Caki2 (cell line): ENCODE data around the gene CSHL1. TPM values are rescaled to one million over a fixed set of nuclear protein-coding genes. Genes with fewer than 3 reads are reported as not detected.

ENCODE experiments used
- DNase-seq: peaks from one replicate; pipeline ENCODE4 v3.0.0-alpha.2; 2015; ENCODE audit warnings: low read depth
- in situ Hi-C: cut with HindIII; loops from 2 replicates; pipeline ENCODE4 v1.10.0; 2016; ENCODE audit warnings: low sequenced_read_pairs, low pct_unique_long_range_greater_than_20kb, mixed read lengths
- total RNA-seq: library from RNA; depleted of rRNA; stranded (reverse); fragments of >200 nt; shearing (Covaris generic); gene quantifications from 2 replicates; pipeline ENCODE4 v1.2.3, GENCODE V29; 2014; ENCODE audit warnings: low replicate concordance; rRNA removed

The CSHL1 gene
- total RNA-seq: not detected in 2 replicates

DNA sequence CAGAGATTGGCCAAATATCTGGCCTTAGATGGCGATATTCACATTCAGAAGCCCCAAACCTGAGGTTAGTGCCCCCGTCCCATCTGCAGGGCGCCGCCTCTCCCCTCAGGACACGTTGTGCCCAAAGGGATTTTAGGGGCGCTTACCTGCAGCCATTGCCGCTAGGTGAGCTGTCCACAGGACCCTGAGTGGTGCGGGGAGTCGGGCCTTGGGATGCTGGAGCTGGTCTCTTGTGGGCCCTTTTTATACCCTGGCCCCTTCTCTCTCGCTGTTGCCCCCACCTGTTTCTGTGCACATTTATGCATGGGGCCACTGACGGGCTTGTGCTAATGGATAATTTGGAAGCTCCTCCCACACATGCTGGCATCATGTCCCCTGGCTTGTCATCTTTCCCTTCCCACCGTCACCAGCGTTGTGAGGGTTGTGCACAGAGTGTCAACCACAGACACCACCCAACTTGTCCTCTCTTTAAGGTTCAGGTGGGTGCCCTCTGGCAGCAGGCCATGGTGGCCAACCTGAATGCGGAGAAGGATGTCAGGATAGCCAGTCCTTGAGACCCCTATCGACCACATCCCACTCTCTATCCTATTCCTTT lies at the start of gene CSHL1:
Gene CSHL1 (minus strand): TSS at position 218 of the 595 bp plus-strand sequence. CDS start 62 bp downstream, at position 156.
- in situ Hi-C loops: no loop called here
- DNase-seq: no peak

DNA sequence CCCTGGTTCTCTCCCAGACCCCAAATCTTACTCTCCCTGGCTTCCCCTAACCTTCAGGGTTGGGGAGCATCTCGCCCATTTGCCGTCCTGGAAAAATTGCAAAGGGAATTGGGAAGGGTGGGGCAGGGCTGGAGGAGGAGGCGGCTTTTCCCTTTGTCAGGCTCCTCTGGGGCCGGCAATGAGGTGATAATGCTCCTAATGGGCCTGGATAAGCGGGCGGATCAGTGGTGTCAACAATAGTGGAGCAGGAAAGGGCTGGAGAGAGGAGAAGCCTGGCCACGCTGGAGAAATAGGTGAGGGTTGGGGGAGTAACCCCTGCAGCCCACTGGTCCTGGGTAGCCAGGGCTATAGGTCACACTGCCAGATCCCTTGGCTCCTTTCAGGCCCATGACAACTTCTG lies 49.4 kb upstream of the CSHL1 start:
- no peak for DNase-seq
- in situ Hi-C loops: no loop called here

DNA sequence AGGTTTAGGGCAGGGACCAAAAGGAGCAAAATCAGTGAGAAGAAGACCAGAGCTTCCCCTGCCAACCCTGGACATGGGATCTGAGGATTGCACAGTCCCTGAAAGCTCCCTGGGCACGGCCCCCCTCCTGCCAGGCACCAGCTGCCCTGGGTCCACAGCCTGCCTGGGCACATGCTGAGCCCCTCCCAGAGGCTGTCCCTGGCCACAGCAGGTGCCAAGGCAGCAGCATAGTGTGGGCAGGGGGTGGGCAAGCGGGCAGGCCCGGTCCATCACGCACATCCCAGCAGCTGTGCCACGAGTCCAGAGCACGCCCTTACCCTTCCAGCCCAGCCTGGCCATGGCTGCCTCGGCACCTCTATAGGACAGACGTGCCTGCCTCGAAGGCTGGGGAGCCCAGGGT lies 48.9 kb upstream of the CSHL1 start:
- in situ Hi-C loops: no loop called here
- no peak for DNase-seq

DNA sequence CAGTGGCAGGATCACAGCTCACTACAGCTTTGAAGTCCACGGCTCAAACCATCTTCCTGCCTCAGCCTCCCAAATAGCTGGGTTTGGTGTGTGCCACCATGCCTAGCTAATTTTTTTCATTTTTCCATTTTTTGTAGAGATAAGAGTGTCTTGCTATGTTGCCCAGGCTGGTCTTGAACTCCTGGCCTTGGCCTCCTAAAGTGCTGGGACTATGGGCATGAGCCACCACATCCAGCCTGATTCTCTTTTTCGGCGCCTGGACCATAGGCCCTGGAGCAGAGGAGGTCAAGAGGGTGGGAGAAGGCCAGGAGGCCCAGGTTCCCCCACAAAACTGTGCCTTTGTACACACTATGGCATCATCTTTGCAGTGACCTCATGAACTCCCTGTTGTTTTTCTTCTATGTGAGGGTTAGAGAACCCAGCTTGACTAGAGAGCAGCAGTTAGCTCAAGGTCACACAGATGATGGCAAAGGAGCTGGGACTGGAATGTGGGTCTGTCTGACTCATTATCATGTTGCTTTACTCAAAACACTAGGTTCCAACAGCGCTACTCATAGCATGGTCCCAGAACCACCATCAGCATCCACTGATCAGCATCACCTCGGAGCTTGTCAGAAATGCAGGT lies 45.4 kb upstream of the CSHL1 start:
- DNase-seq: no peak
- in situ Hi-C loops: no loop called here

DNA sequence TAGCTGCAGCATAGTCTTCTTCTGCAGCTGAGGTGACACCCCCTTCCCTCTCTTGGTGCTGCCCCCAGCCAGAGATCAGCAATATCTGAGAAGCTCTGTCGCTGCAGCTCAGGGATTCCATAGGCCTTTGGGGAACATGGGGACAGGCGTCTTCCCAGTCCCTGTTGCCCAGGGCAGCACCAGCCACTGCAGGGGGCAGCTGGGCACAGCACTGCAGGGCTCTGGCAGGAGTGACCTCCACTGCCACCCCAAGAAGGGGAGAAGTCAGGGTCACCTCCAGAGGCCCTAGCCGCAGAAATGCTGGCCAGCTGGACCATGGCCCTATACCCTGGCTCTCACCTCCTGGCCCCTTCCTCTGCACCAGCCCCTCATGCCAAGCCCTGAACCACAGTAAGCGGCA lies 44.7 kb upstream of the CSHL1 start:
- no peak for DNase-seq
- in situ Hi-C loops: no loop called here

DNA sequence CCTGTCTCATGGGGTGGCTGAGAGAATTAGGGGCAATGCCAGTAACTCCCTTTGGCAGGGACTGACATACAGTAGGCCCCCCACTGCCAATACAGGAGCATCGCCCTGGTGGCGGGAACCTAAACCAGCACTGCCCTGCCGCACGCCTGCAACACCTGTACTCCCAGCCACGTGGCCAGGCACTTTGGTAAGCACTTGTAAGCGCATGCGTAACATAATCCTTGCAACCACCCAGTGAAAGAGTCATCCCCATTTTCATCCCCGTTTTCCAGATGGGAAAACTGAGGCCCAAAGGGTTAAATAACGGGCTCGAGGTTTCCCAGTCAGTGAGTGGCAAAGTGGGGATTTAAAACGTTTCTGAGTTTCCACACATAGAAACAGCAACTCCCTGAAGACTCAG lies 44.2 kb upstream of the CSHL1 start:
- DNase-seq: no peak
- in situ Hi-C loops: no loop called here

DNA sequence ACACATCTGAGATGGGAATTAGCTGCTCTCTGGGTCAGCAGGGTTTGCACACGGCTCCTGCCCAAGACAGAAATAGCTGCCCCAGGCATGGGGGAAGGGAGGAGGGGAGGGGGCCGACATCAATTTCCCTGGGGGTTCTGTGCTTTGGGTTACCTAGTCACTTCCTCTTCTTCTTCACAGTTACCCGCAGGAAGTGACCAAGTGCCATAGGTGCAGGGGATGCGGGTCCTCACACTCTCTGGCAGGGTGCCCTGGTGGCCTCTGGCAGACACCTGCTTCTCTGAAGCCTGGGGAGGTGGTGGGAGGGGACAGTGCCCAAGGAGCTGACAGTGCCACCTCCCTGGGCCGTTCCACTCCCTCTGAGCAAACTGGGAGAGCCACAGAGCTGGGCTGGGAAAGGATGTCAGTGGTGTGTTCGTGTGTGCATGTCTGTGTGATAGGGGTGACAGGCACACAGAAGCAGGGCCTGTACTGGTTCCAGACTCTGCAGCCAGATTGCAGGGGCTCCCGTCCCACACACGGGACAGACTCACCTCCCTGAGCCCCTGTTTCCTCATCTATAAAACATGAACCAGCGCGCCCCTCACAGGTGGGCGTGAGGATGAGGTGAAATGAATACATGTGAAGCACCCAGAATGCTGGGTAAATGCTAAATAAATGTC lies 43.5 kb upstream of the CSHL1 start:
- in situ Hi-C loops: no loop called here
- no peak for DNase-seq

DNA sequence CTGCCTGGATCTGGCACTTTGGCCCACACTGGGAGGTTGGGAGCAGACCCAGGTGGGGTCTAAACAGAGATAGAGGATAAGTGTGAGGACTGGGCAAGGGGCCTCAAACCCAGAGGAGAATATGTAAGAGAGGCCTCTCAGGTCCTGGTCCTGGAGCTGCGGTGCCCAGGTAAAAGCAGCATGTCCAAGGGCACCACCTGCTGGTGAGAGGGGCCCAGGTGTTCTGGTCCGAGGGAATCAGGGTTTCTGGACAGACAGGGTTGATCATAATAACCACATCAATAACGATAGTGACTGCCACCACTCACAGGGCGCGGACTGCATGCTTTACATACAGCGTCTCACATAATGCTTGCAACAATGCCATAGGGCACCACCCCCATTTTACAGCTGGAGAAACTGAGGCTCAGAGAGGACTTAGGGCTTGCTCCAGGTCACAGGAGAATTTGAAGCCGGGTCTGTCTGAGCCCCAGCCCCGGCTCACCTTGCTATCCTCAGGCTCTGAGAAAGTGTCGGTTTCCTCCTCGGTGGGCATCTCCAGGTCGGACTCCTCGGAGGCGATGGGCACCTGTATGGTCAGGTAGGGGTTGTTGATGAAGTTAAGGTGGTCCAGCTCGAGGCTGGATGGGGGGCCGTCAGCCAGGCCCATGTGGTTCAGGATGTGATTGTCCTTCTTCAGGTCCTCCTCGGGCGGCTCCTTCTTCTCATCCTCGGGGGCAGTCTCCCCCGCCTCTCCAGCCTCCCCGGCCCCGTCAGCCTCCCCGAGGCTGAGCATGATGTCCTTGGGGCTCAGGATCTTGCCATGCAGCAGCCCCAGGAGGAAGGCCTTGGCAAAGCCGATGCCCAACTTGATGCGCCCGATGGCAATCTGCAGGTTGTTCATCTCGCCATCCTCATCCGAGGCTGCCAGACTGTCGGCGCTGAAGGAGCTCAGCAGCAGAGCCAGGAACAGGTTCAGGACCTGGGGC lies 40.2 kb upstream of the CSHL1 start:
- in situ Hi-C loops: no loop called here
- no peak for DNase-seq

DNA sequence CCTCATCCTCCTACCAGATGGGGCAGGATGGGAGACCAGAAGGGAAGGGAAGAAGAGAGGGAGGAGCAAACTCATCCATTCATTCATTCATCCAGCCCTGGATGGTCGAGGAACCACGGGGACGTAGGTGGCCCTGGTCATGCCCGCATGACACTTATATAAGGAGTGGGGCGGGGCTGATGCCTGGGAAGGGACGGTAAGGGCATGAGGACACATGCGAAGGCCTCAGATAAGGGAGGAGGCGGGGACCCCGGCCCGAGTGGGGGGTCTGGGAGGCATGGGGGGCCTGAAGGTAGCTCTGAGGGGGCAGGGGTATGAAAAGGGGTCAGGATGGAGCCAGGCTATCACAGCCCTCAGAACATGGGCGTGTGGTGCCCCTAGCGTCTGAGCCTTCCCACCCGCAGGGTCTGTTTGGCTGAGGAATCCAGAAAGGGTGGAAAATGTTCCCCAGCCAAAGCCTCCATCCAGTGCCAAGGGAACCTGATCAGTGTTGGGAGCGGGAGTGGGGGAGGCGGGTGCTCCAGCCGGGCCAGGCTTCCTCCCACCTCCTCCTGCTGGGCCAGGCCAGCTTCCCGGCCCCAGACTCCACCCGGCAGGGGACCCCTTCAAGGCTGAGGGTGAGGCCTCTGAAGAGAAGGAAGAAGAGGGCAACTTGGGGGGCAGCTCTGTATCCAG lies 38.7 kb upstream of the CSHL1 start:
- in situ Hi-C loops: no loop called here
- DNase-seq: no peak

DNA sequence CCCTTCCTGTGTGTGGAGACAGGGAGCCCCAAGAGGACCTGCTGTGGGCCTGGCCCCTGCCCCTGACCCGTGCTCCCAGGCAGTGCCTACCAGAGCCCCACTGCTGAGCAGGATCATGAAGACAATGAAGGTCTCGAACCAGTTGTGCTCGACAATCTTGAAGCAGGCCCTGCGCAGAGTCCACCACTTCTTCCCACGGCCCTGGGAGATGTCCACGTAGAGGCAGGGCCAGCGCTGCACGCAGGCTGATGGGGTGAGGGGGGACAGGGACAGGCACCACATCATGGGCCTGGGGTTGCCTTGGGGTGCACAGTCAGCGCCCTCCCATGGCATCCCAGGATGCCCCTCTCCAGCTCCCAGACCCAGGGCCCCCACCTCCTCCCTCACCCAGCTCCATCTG lies 37.5 kb upstream of the CSHL1 start:
- in situ Hi-C loops: no loop called here
- DNase-seq: no peak

DNA sequence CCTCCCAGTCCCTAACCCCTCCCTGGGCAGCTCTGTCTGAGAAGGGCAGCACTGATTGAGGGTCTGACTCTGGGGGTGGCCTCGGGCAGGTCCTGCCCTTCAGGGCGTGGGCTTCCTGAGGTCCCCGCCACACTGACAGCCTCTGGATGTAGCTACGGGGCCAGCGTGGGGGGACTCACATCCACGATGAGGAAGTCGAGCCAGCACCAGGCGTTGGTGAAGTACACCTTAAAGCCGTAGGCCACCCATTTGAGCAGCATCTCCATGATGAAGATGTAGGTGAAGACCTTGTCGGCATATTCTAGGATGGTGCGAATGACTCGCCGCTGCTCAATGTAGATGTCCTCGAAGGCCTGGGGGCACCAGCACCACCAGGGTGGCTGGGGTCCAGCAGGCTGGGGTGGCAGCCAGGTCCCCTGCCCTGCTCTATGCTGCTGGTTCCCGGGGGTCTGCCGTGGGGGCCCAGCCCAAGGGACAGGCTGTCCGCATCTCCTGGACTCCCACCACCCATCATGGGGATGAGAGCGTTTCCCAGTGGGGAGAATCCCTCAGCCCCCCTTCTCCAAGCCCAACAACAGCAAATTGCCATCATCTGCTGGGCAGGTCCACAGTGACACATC lies 36.8 kb upstream of the CSHL1 start:
- in situ Hi-C loops: no loop called here
- DNase-seq: no peak

DNA sequence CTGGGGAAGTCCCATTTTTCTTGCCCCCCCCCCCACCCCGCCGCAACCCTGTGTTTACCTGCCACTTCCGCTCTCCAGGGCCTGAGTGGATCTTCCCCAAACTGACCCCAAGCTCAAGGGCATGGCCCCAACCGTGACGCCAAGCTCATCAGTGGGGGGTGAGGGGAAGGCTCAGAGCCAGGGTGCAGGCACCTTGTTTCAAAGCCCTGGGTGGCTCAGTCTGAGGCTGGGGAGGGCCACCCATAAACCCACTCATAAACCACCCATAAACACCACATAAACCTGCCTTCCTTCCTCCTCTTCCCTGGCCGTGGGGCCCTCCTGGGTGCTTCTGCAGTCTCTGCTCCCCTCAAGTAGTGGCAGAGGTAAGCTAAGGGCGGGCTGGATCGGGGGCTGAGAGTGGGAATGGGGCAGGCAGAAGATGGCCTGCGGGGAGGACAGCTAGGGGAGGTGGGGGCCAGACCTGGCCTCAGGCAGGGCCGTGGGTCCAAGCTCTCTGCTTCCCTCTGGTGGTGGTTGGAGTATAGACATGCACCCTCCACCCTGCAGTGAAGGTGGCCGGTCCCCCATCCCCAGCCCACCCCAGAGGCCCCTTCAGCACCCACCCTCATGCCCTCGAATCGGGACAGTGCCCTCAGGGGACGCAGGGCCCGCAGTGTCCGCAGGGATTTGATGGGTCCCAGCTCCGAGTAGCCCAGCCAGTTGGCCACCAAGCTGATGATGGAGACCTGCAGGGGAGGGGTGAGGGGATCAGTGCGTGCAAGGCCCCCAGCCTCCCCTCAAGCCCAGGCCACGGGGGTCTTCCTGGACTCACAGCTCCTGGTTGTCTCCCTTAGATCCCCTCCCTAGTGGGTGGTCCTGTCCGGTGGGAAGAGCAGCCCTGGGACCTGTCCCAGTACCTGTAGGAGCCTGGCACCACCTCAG lies 35.6 kb upstream of the CSHL1 start:
- in situ Hi-C loops: no loop called here

DNA sequence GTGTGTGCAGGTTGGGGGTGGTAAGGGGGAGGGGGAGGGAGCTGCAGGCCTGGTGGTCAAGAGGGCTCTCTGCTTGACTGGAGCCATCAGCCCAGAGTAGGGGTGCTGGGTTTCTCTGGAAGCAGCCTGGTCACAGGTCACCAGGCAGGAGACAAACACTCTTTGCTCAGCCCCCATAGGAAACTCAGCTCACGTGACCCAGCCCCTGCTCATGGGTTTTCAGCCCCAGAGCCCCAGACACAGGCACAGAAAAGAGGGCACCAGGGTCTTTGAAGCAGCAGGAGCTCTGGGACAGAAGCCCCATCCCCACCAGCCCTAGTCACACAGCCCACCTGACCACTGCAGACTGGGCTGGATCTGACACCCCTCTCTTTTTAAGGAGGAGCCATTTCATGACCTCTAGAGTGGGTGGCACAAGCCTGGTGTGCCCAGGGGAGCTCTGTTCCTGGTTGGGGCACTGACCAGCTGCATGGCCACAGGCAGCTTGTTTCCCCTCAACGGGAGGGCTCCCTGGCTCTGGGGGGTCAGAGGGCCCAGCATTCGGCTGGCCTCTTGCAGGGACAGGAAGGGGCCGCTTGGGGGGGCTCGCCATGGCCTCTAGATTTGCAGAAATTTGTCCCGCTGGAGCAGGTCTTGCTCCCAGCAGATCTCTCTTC lies 34.9 kb upstream of the CSHL1 start:
- DNase-seq: no peak
- in situ Hi-C loops: no loop called here

More for the DNA sequence above, 35.6 kb upstream of the CSHL1 start:
- no peak for DNase-seq

DNA sequence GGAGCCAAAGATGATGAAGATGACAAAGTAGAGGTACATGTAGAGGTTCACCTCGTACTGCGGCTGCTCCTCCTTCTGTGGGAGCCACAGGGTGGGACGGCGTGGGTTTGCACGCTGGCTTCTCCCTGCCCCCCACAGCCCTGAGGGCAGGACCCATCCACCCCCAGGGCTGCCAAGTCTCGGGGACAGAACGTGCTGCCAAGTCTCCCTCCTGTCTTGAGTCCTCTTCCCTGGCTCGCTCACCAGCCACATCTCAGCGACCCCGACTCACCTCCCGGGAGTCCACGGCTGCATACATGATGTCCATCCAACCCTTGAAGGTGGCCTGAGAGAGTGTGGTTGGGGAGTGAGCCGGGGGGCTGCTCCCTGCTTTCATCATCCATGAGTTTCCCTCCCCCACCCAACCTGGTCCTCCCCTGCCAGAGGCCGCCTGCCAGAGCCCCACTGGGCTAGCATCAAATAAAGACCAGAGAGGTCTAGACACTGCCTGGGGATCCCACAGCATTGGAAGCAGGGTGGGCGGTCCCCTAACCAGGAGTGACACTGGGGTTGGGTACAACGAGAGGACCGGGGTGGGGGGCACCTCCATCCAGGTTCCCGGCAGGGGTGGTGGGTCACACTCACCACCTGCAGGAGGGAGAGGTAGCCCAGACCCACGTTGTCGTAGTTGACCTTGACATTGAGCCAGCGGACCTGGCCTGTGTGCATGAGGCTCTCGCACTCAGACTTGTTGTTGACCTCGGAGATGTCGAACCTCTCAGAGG lies 33.9 kb upstream of the CSHL1 start:
- DNase-seq: no peak
- in situ Hi-C loops: no loop called here

DNA sequence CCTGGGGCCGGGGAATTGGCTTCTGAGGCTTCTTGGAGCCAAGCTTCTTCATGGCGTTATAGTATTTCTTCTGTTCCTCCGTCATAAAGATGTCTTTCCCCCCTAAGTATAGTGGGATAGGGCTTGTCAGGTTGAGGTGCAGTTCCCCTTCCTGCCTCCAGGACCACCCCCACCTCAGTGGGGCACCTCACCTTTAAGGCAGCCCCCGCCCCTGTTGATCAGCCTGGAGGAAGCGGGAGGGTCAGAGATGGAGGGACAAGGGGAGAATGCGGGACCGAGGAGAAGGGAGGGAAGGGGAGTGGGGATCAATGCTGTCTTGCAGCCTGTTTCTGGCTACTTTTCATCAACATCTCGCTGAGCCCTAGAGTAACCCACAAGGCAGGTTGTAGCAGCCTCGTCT lies 32.7 kb upstream of the CSHL1 start:
- no peak for DNase-seq
- in situ Hi-C loops: no loop called here
